GM18858 (cell line): ENCODE measurements around the gene SH3BP5.

Experiments
- ATAC-seq: cut with Tn5 transposase; IDR thresholded peaks from one replicate; pipeline ENCODE4 v1.9.1; 2021; ENCODE audit not compliant: unreplicated experiment

Gene SH3BP5

DNA sequence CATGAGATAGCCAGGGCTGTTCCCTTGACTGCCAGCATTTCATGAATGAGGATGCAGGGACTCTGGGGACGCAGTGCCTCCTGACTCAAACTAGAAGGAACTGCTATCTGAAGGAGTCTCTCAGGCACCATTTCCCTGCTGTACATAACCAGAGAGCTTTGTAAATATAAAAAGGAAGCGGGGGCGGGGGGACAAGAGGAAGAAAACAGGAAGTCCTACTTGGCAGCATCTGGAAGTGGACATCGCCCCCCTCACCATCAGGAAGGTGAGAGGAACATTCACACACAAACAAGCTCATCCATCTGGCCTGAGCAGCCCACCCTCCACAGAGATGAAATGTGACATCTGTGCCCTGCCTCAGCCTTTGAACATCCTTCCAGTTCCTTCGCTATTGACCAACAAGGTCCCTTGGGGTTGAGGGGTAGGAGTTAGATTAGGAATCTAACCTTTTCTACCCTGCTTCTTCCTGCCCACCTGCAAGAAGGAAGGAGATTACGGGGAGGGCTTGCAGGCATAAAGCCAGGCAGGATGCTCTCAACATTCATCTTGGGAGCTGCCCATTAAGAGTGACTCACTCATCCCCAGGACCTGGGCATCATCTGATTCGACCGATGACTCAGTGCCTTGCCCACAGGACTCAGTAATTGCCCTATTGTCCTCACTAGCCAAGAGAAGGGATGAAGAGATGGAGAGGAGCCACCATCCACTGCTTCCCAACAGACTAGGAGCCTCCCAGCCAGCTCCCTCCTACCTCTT is 31.9 kb downstream of the SH3BP5 start:
- no peak for ATAC-seq

DNA sequence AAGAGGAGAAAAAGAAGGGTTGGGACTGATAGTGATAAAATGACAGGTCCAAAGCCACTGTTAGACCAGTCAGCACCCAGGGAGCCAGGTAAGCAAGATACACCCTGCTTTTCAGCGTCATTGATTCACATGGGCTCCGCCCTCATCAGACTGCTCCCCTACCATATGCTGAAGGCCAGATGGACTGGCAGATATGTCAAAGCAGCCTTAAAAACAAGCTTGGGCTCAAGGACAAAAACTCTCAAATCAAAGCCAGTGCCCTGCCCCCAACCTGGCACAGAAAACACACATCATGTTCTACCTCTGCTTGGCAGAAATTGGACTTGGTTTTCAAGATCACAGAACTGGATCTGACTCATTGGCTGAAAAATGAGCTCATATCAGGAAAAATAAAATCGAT is 33.4 kb downstream of the SH3BP5 start:
- no peak for ATAC-seq

- no peak for ATAC-seq
These were observed 33.9 kb downstream of the SH3BP5 start for GRCh38 chr3:15298504-15298903.

GRCh38 chr3:15297608-15298350 is 34.6 kb downstream of the SH3BP5 start:
- ATAC-seq = no peak

GRCh38 chr3:15295506-15295905 is 36.9 kb downstream of the SH3BP5 start:
- no peak for ATAC-seq

DNA sequence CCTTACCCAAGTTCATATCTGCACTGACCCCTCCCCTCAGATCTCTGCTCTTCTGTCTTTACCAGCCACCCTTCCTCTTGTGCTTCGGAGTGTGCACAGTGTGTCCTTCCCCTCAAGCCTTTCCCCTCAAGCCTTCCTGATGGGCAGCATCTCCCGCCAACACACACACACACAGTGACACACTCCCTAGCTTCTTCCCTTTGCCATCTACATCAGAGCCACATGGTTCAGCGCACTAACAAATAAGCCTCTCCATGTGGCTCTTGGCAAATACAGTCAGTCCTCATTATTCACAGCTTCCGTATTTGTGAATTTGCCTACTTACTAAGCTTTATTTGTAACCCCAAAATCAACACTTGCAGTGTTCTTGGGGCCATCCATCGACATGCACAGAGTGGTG is 37.5 kb downstream of the SH3BP5 start:
- ATAC-seq = no peak

GRCh38 chr3:15292765-15293522 is 39.4 kb downstream of the SH3BP5 start:
- ATAC-seq = no peak

DNA sequence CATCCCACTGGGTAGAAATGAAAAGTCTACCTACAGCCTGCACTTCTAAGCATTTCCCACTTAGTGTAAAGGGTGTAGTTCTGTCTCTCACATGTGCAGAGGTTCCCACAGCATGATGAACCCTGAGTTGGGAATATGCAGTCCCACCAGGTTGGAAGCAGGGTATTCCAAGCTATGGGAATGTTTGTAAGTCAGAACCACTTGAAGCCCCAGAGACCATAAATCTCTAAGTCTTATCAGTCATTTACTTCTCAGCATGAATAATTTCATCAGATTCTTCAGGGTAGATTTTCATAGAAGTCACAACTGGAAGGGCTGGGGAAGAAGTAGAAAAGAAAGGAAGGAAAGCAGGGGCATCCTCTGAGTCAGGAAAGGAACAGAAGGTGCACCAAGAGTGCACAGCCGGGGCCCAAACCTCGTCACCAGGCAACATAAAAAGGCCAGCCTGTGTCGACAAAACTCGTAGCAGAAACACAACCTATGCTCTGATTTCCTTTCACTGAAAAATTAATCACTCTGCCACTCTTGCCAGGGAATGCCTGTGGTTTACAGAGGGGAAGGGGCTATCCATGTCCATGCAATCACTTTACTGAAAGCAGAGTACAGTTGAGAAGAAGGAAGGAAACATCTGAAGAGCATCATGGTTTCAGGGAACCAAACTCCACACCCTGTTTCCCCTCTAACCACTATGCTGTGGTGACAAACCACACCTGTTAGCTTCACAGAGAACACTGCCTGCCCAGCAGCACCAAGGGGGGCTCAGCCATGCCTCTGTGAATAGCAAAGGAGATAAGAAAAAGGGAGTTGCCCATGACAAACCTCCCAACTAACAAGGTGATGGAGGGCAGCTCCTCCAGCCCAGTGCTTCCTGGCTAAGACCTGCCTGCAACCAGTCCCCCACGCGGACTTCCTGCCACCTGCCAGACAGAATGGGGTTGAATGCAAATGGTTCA is 40.5 kb downstream of the SH3BP5 start:
- peak; percentile 89 for ATAC-seq

DNA sequence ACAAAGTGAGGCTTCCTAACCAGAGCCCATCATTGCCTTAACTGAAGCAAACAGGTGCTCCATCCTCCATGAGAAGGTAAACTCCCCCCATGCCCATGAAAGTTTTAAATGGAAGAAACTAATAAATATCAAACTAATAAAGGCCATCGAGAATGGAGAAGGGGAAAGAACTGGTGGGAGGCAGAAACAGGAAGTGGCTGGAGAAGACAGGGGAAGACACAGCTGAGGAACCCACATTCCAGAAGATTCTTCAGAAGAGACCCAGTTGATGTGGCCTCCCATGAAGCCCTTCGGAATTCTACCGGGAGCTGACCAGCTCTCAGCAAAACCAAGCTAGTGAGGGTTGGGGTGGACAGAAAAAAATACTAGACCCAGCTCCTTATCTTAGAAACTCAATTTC is 41.6 kb downstream of the SH3BP5 start:
- ATAC-seq = no peak

DNA sequence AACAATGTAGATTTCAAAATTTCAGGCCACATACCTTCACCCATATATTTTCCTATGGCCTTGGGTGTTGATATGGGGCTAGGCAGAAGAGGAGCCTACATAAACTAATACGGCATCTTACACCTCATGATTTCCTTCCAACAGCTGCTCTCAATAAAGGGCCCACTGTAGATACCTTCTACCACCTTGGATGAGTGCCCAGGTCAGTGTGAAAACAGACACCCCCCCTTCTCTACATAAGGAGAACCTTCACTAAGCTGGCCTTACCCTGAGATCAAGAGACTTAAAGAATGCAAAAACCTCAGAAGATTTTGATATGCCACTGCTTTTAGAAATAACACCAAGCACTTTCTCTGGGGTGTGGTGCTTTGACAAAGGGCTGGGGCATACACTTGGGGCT is 42.7 kb downstream of the SH3BP5 start:
- no peak for ATAC-seq

DNA sequence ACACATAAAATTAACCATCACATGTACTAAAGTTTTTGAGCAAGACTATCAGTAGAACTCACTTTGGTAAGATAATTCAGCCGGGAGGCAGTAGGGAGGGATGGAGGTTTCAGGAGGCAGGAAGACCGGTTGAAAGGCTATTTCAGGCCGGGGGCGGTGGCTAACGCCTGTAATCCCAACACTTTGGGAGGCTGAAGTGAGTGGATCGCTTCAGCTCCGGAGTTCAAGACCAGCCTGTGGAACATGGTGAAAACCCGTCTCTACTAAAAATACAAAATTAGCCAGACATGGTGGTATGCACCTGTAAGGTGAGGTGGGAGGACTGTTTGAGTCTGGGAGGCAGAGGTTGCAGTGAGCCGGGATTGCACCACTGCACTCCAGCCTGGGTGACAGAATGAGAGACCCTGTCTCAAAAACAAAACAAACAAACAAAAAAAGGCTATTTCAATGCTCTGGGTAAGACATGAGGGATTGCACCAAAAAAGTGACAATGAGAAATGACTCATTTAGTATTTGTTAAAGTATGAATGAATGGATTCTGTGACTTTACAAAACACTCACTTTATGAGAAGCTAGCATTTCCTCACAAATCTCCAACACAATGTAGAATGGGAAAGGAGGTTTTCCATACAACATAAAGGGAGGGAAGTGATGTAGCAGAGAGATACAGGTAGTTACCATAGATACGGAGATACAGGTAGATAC is 43.9 kb downstream of the SH3BP5 start:
- no peak for ATAC-seq

DNA sequence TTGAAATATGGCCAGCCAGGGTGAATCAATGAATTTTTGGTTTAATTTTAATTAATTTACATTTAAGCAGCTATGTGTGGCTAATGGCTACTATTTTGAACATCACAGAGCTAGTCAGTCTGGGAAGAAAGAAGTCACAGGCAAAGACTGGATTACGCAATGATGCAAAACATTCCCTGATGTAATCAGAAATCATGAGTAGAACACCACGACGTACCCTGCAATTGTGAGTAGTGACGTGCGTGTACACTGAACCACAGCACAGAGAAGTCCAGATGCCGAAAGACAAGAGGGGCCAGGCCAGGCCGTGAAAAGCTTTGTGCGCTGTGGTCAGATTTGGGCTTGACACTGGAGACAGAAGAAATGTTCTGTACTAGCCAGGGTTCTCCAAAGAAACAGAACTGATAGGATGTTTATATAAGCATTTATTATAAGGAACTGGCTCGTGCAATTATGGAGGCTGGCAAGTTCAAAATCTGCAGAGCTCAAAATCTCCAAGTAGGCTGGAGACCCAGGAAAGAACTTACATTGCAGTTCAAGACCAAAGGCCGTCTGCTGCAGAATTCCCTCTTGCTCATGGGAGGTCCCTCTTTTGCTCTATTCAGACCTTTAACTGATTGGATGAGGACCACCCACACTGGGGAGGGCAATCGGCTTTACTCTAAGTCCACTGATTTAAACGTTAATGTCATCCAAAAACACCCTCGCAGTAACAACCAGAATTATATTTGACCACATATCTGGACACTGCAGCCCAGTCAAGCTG is 44.6 kb downstream of the SH3BP5 start:
- ATAC-seq = no peak

DNA sequence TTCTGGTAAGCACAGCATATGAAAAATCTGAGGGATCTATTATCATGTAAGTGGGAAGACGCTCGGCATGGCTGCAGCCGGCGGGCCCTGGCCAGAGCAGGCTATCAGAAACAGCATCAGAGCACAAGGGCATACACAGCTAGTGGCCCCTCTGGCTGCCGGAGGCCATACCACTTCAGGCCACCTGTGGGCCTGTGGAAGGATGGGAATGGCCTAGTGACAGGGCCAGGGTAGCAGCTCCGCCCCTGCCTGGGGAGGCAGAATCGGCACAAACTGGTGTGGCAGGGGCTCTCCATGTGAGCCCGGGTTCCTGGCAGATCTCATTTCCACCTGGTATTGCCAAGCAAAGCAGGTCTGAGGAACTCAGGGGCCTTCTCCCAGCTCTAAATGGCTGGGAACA is 46.4 kb downstream of the SH3BP5 start:
- ATAC-seq = no peak

DNA sequence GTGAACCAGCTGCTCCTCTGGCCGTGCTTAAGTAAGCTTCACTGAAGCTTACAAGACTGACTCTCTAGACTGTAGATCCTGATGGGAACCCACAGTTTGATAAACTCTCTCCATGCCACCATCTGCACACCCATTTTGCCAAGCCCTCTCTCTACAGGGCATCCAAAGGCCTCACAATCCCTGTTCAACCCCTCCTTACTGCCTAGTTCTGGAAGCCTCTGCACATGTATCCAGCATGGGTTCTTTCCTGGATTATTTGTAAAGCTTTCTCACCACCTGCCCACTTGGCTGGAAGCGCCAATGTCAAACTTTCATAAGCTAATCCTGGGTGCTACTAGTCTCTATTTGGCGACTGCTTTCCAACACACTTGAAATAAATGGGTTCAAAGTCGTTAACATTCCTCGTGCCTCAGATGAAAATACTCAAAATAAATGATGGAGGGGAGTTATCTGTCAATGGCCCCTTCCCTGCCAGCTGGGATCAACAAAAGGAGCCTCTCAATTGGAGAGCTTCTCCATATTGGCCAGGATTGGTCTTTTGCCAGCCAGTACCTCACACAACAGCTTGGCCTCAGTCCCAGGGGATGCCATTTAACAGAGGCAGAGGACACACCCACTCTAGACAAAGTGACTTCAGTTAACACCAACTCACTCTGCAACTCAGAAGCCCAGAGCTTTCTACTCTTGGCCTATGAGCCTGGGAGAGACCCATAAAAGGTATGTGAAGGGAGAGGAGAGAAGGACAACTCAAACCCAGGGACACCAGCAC is 48.1 kb downstream of the SH3BP5 start:
- ATAC-seq = no peak

- ATAC-seq = no peak
These were observed 48.7 kb downstream of the SH3BP5 start for GRCh38 chr3:15283702-15284101.

- no peak for ATAC-seq
These were observed 50.6 kb downstream of the SH3BP5 start for GRCh38 chr3:15281817-15282216.

DNA sequence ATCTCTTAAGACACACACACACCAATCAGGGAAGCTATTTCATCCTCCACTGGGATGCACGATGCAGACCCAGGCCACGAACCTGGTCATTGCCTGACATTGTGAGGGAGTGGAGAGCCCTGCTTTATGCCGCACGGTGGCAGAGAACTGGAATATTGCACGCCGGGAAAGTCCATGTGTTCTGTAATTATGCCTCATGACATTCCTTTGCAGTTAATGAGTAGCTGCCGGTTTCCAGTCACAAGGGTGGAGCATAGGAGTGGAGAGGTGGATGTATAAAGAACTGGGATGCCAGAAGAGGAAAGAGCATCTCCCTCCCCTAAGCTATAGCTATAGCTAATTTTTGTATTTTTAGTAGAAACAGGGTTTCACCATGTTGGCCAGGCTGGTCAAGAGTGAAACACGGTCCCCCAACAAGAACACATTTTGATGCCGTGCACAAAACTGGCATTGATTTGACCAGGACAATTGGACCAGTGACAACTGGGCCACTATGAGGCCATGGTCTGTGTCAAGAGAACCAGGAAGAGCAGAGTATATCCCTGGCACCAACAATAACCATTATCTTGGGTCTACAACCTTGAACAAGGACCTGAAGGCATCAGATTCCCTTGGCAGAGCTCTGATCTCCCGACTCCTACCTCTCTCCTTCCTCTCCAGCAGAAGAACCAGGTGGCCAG is 51.4 kb downstream of the SH3BP5 start:
- ATAC-seq = no peak
